Stimulated activated CD4-positive, alpha-beta T cell treated with anti-CD3 and anti-CD28 coated beads, Interleukin-12 subunit alpha, Interleukin-12 subunit beta, amount 100 ng/mL, for 4 hours (primary cell): Measurements from ENCODE around the gene NUFIP2.
"Not testable (repeated sequence)": the region's sequence is repeated elsewhere in the genome, so short reads cannot be mapped to it uniquely, and the experiment has no call there.

Source experiments
- DNase-seq: peaks from one replicate; pipeline ENCODE4 v3.0.0-alpha.2; 2020

NUFIP2 gene

DNA sequence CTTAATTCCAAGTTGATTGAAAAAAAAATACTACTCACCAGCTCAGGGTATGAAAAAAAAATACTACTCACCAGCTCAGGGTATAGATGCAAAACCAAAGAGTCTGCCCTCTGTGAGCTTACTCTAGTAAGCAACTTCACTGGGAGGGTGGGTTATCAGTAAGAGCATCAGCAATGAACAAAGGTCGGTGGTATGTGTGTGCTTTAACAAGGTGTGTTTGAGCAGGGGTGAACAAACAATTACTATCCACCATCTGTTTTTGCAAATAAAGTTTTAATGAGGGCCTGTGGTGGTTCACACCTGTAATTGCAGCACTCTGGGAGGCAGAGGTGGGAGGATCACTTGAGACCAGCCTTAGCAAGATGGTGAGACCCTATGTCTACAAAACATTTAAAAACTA, 20.0 kb downstream of the NUFIP2 start:
- no peak for DNase-seq

DNA sequence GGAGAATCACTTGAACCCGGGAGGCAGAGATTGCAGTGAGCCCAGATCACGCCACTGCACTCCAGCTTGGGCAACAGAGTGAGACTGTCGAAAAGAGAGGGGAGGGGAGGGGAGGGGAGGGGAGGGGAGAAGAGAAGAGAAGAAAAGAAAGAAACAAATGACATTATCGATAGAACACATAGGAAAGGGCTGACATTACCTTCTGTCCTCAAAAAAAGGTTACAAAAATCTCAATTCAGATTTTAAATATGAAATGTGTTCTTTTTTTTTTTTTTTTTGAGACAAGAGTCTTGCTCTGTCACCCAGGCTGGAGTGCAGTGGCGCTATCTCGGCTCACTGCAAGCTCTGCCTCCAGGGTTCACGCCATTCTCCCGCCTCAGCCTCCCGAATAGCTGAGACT, 22.0 kb downstream of the NUFIP2 start:
- not testable (repeated sequence) for DNase-seq

DNA sequence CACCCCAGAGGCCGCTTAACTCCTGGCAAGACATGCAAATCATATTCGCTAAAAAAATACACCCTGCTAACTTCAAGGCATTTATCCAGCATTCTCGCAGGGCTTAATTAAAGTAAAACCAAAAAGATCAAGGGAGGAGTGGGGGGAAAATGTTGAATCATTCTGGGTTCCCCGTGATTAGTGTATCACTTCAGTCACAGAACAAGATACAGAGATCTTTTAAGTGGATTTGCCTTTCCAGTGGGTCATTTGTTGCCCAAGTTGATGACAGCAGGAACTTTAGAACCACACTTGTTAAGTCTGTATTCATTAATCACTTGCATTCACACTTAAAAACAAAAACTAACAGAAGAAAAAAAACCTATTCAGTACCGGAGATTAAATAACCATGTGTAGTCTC, 30.0 kb downstream of the NUFIP2 start:
- no peak for DNase-seq

DNA sequence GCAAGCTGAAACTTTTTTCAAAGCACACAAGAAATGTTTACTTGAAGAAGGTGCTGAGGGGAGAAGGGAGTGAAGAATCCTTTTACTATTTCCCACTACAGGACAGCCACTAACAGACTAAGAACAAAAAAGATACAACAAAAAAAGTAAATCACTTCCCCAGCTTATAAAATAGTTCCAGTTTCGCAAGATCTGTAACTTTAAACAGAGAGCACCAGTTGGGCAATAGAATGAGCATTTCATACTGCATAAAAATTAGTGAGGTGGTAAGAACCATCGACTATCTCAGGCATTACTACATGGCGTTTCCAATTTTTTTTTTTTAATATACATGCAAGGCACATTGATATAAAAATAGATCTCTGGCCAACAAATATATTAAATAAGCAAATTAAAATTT, 36.2 kb downstream of the NUFIP2 start:
- no peak for DNase-seq

DNA sequence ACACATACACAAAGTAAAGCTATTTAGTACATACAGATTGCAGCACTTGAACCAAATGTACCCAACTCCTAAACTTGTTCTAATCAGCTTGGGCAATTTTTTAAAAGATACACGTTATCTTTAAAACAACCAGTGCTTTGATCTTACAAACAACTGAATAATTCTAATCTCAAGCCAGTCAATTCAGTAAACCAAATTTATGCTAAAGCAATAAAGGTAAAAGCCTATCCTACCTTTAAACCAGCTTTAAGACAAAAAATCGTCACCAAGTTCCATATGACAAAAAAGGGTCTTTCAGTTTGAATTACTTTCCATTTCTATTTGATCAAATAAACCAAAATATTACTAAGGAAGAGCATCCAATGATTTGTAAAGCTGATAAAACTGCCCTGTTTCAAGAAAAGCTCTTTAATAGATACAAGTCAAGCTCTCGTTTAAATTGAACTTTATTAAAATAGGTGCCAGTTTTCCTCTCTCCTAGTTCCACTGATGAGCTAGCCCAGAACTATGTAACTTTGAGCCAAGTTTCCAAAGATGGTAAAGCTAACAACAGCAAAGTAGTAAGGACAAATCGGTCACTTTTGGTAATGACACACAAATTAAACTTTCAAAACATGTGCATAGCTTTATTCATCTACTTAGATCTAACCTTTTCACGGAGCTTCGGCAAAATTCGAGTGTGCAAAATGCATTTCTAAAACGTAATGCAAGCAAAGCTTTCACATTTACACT, 37.0 kb downstream of the NUFIP2 start:
- no peak for DNase-seq

DNA sequence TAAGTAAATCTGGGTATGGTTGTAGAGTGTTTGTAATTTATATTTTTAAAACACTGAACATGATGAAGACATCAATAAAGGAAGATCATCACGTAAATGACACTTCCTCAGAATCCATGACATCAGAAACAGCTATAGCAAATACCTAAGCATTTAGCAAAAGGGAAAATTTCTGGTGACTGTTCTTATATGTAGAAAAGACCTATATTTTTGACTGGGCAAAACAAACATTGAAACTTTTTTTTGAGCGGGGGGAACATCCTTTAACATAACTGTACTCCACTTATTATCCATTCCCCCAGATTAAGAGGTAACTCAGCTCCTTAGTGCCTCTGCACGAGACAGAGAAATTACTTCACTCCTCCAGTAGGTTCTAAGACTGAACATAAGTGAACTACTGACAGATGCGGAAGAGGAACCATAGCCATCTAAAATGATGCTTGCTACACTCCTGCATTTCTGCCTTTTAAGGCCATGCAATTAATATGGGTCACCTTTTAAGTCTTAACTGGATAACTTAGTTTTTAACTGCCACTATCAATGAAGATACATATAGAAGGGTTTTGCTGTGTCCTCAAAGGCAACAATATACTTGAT, 37.9 kb downstream of the NUFIP2 start:
- DNase-seq: no peak

DNA sequence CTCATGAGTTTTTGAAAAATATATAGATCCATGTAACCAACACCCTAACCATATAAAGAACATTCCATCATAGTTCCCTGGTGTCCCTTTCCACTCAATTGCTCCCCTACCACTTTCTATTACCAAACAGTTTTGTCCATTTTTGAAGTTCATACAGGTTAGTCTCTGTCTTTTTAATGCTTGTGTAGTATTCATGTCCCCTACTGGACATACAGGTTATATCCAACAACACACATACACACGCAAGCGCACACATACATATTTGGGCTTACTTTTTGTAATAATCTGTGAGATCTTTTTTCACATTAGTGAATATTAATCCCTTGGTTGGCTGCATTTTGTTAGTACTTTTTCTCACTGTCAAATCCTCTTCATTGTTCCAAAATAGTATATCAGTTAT, 40.9 kb downstream of the NUFIP2 start:
- DNase-seq: no peak

DNA sequence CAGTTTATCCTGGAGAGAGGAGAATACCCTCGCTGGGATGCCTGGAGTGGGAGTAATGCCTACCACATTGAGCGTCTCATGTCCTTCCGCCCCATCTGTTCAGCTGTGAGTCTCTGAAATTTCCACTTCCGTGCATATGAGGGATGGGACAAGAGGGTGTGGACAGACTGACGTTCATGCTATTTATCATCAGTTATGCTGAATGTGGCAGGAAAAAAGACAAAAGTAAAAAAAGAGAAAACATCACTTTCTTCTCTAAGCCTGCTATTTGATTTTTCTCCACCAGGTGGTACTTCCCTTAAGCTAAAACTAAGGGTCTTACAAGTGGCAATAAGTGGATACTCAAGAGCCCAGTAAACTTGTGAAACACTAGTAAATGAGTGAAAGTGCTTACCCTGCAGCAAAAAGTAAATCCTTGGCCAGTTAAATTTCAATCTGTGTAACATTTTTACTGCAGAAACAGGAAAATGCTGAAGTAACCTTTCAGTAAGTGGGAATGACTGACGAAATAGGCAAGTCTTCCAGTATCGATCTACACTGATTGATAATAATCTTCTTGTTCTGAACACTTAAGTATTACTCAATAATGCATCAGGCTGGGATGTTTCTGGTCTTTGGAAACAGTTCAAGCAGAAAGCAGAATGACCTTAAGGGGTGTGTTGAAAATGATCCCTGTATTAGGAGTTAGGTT, 41.7 kb downstream of the NUFIP2 start:
- no peak for DNase-seq

DNA sequence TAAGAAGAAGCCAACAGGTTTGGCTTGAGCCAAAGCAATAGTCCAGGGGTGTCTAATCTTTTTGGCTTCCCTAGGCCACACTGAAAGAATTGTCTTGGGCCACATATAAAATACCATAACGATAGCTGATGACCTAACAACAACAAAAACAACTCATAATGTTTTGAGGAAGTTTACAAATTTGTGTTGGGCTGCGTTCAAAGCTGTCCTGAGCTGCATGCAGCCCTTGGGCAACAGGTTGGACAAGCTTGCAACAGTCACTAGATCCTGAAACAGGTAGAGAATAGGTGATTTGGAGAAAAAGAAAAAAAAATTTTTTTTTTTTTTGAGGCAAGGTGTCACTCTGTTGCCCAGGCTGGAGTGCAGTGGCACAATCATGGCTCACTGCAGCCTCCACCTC, 42.8 kb downstream of the NUFIP2 start:
- DNase-seq: no peak

DNA sequence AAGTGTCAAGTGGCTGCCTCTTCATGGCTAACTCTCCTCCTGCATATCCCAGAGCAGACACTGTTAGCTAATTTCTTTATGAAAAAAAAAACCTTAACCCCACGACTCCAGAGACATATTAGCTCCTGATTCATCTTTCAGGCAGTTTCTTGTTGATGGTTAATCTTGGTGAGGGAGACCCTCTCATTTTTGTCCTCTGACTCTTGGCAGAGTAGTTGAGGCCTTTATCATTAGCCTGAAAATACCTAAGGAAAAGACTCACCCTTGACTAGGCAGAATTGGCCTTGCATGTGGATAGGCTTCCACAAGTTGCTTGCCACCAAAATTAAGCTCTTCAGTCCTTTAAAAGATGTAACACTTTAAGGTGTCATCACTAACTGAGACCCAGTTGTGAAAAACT, 43.3 kb downstream of the NUFIP2 start:
- DNase-seq: no peak

DNA sequence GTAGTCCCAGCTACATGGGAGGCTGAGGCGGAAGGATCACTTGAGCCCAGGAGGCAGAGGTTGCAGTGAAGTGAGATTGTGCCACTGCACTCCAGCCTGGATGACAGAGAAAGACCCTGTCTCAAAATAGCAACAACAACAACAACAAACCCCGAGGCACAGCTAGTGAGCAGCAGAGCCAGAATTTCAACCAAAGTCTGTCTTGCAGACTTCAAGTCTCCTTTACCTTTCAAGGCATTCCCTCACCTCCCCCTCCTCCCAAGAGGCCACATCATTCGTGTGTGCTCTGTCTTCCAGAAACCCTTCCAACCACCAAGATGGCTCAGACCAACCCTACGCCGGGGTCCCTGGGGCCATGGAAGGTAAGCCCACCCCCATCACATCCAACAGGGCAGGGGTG, 45.1 kb downstream of the NUFIP2 start:
- no peak for DNase-seq

DNA sequence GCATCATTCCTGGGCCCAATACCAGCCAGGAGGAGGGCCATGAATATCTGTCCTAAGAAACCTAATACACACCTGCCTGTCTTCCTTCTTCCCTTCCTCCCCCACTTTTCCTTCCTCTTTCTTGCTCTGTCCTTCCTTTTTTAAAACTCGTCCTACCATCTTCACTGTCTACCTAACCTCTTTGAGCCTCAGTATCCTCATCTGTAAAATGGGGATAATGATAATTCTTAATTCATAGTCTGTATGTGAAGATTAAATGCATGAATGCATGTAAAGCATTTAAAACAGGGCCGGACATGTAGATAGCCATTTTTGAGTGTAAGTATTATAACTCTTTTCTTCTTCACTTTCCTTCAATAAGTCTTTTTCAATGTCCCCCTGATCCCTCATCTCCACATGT, 46.7 kb downstream of the NUFIP2 start:
- no peak for DNase-seq

DNA sequence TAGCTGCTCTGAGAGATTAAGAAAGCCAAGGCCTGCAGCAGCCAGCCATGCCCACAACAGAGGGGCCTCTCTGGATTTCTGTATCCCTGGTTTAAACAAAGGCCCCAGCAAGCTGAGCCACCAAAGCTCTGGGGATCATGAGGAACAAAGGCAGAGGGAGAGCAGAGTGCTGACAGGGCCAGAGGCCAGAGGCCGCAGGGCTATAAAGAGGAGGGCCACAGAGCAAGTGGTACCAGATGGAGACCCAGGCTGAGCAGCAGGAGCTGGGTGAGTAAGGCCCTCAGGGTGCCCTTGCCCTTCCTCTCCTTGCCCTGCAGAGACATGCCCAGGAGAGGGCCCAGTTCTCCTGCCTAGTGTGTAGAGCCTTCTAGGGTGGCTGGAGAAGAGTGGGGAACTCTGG, 47.3 kb downstream of the NUFIP2 start, which contains the start of gene CRYBA1:
TSS of gene CRYBA1 (plus strand) at position 232 of the 400 bp plus-strand sequence. CDS start at position 237, 5 bp downstream.
- no peak for DNase-seq

DNA sequence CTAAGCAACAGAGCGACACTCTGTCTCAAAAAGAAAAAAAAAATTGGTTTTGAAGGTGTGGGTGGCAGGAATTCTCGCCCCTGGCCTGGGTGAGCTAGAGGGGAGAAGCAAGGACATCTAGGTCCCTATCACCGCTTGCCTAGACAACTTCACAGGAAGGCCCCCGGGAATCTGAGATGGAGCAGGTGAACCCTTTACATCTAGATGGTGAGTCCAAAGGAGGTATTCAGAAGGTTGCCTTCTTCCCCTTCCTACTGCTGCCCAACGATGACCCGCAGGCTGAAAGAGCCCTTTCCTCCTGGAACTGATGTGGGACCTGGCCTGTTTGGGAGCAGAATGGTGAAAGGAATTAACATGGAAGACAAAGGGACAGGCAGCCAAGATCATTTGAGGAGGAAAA, 48.5 kb downstream of the NUFIP2 start:
- DNase-seq: no peak

DNA sequence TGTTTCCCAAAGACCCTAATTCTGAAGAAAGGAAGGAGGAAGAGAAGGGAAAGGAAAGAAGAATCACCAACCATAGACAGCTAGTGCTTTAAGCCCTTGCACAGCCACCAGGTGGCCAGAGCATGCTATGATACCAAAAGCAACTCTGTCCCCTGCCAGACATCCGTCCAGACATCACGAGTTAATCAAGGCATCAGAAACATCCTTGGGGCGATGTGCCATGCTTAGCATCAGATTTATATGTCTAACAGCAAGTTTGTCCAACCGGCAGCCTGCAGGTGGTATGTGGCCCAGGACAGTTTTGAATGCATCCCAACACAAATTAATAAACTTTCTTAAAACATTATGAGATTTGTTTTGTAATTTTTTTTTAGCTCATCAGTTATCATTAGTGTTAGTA, 50.2 kb downstream of the NUFIP2 start:
- DNase-seq: no peak

DNA sequence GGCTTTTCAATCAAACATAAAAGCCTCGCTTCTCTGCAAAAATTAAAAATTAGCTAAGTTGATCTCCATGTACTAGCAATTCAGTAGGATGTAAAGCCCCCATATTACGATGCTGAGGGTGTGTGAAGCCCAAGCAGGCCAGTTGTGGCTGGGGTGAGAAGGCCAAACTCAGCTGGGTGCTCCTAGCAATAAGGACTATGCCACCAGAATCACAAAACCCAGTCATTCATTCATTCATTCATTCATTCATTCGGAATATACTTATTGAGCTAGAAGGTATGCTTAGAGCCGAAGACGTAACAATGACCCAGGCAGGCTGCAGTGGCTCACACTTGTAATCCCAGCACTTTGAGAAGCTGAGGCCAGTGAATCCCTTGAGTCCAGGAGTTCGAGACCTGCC, 51.2 kb downstream of the NUFIP2 start:
- DNase-seq: no peak

DNA sequence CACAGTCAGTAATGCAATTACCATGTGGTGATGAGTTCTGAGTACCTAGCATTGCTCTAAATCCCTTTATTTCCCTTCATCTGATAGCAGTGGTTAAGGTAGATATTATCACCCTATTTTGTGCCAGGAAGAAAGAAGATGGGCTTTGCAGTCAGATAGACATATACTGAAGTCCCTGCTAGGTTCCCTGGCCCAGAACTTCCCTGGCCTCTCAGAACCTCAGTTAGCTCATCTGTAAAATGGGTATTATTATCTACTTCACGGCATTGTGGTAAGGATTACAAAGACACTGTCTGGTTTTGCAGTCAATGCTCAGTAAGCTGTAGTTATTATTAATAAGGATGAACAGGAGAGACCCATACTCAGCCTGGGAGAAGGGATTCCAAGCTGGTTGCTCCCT, 51.9 kb downstream of the NUFIP2 start:
- DNase-seq: no peak

DNA sequence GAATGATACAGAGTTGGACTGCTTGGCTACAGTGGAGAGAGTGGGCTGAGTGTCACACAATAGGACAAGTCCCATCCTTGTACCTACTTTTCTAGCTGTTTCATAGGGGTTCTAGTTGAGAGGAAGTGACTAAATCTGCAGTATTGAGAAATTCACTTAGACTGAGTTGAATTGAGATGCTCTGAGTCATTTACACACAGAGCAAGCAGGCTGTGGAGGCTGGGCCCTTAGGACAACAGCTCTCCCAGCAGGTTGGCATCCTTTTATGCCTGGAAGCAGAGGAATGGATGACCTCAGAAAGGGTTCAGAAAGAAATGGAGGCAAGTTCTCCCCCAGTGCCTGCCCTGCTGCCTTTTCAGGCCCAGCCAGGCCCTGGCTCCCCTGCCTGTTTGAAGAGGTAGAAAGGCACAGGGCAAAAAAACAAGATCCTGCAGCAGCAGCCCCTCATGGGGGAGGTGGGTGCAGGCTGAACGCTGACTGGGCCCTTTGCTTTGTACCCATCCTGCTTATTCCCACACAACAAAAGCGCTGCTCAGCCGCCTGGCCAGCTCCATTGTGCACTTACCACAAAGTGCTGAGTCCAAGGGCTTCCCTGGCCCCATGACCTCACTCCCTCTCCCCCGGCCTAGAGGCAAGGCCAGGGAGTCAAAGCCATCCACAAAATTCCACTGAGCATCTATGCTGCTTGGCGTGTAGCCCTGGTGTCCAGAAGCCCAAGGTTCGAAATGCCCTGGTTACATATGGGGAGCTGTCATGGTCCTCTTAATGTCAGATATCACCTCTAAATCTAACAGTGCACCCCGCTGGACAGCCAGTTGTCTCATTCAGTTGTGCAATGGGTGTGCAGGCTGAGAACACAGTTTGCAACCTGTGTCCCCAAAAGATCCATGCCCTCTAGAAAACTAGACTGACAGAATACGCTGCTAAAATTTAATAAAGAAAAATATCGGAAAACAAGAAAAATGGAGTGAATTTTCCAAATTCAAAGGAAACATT, 52.7 kb downstream of the NUFIP2 start:
- no peak for DNase-seq

DNA sequence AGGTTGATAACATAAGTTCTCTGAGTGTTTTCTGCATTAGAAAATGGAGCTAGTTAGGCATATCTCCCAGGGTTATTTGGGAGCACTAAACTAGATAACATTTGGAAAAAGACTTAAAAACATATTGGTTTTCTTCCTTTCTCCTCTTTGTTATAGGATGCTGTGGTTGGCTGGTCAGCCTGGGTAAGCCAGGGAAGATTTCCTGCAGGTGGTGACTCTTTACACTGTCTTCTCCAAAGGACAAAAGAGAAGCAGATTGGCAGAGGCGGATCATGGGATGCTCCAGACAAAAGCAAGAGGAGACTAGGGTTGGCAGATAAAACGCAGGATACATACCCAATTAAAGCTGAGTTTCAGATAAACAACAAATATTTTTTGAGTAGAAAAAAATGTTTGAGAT, 53.5 kb downstream of the NUFIP2 start:
- no peak for DNase-seq

DNA sequence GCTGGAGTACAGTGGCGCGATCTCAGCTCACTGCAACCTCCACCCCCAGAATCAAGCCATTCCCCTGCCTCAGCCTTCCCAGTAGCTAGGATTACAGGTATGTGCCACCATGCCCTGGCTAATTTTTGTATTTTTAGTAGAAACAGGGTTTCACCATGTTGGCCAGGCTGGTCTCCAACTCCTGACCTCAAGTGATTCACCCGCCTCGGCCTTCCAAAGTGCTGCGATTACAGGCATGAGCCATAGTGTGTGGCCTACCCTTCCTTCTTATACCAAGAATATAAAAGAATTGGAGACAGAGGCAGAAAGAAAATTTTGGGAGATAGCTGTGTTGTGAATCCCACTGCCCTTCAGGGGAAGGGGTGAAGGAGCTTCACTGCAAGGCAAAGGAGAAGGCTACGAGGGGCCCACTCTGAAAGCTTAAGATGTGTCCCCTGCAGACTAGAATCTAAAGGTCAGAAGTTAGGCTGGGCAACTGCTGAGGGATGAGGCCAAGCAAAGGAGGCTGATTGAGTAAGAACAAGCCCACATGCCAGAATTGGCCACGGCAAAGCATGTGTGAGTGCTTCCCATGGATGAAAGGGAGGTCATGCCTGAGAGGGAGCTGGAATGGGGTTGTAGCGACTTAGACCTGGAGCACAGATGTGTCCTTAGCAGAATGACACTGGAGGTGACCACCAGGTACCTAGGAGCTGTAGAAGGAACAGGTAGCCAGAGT, 55.7 kb downstream of the NUFIP2 start:
- no peak for DNase-seq

DNA sequence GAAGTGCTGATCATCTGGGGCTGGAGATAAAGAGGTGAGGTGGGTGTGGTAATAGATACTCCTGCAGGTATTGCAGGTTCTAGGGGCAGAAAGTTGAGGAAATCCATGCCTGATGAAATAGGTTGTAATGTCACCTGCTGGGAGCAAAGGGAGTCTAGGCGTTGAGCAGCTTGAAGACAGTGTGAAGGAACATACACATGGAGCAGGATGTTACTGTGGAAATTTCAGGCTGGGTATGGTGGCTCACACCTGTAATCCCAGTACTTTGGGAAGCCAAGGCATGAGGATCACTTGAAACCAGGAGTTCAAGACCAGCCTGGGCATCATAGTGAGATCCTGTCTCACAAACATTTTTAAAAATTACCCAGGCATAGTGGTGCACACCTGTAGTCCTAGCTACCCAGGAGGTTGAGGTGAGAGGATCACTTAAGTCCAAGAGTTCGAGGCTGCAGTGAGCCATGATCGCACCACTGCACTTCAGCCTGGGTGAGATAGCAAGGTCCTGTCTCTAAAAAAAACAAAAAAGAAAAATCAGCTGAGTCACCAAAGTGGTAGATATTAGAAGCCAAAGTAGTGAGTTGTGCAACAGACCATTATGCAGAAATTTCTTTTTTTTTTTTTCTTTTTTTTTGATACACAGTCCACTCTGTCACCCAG, 56.3 kb downstream of the NUFIP2 start:
- no peak for DNase-seq

DNA sequence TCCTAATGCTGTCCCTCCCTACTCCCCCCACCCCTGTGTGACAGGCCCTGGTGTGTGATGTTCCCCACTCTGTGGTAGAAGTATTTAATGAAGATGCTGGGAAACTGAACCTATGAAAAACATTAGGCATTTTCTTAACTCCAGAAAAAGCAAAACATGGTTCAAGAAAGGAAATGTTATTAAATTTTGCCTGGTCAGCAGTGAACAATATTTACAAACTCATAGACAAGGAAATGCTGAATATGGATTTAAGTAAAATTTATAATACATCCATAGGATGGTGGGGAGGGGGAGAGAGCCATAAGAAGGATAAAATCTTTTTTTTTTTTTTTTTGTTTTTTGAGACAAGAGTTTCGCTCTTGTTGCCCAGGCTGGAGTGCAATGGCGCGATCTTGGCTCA, 58.0 kb downstream of the NUFIP2 start:
- DNase-seq: no peak
